K562 (cell line): ENCODE results near the gene DAPK2. TPM values are rescaled to one million over a fixed set of nuclear protein-coding genes. Genes with fewer than 3 reads are reported as not detected.

Source experiments
- ATAC-seq: fragments of 200-7000 bp; cut with Tn5 transposase; 3 replicates; pipeline ENCODE4 v1.9.1; 2020; ENCODE audit warnings: moderate library complexity
- BruUV-seq: library from RNA; stranded (reverse); fragments of 400-500 nt; replicated peaks from 2 replicates; lab custom pipeline; 2021; lab: Mats Ljungman, UMichigan
- CTCF ChIA-PET: fragments of 300-600 bp; formaldehyde crosslinking; extraction: SDS; loops from one replicate; lab custom pipeline; 2021; ENCODE audit warnings: low intra/inter-chr PET ratio; lab: Yijun Ruan, JAX
- POLR2A ChIA-PET: fragments of 300-600, 350-650 bp; sonication (Branson Sonifier 250); formaldehyde crosslinking; extraction: SDS; loops from one replicate; lab custom pipeline; 2021; ENCODE audit warnings: antibody characterized with exemption, inconsistent platforms; lab: Yijun Ruan, JAX
- DNase-seq, 4 experiments: peaks; one replicate each; pipeline versions ENCODE4 v3.0.0 to v3.0.0-alpha.2; 2011 to 2018; ENCODE audit warnings: low spot score in 3 of 4, mixed read lengths in 3 of 4; ENCODE audit errors: extremely low read depth in 1 of 4
- FAIRE-seq: peaks from 2 replicates; lab custom pipeline; 2011; peaks lifted over from hg19 to GRCh38; lab: Jason Lieb, UNC
- H2AFZ ChIP-seq: 2 replicates; pipeline ENCODE4 v1.6.0; 2011; ENCODE audit warnings: low read depth, low read length, control low read depth, inconsistent platforms
- H3K27ac ChIP-seq: fragments of 200-600 bp; 3 replicates; pipeline ENCODE4 v1.8.0; 2011; ENCODE audit warnings: low read depth, mild to moderate bottlenecking, control low read depth, inconsistent platforms, low read length, moderate library complexity, mixed read lengths; ENCODE audit errors: extremely low read depth
- H3K27me3 ChIP-seq, 2 experiments: fragments of 300-600 bp in 1 of 2; 2 replicates in 1 of 2; 3 replicates in 1 of 2; pipeline versions ENCODE4 v1.6.0 to v1.8.0; 2011; ENCODE audit warnings: inconsistent platforms in 2 of 2, low read length in 2 of 2, mild to moderate bottlenecking in 1 of 2, mixed read lengths in 1 of 2, moderate library complexity in 1 of 2; ENCODE audit not compliant: control insufficient read depth in 2 of 2, insufficient read depth in 2 of 2
- H3K36me3 ChIP-seq: fragments of 300-600 bp; 3 replicates; pipeline ENCODE4 v1.8.0; 2011; ENCODE audit warnings: mild to moderate bottlenecking, low read length, inconsistent platforms; ENCODE audit not compliant: control insufficient read depth, insufficient read depth
- H3K4me1 ChIP-seq, 2 experiments: fragments of 200-600 bp in 1 of 2; replicated peaks in 1 of 2; 2 replicates in 1 of 2; 3 replicates in 1 of 2; pipeline versions ENCODE4 v1.5.1 to v1.8.0; 2011; ENCODE audit warnings: inconsistent platforms in 2 of 2, low read length in 2 of 2, mild to moderate bottlenecking in 1 of 2, mixed read lengths in 1 of 2, moderate library complexity in 1 of 2; ENCODE audit not compliant: control insufficient read depth in 2 of 2, insufficient read depth in 2 of 2
- H3K4me2 ChIP-seq: 2 replicates; pipeline ENCODE4 v1.6.1; 2011; ENCODE audit warnings: low read length, control low read depth, inconsistent platforms, mixed read lengths; ENCODE audit not compliant: insufficient read depth
- H3K4me3 ChIP-seq: fragments of 200-600 bp; sonication (generic), shearing (Covaris generic); 2 replicates; pipeline ENCODE4 v1.5.1; 2016; ENCODE audit warnings: control low read depth, inconsistent platforms
- H3K79me2 ChIP-seq: fragments of 200-600 bp; 3 replicates; pipeline ENCODE4 v1.8.0; 2011; ENCODE audit warnings: low read length, inconsistent platforms; ENCODE audit not compliant: control insufficient read depth, insufficient read depth
- H3K9ac ChIP-seq, 2 experiments: 2 replicates each; pipeline versions ENCODE4 v1.6.0 to v1.6.1; 2011; ENCODE audit warnings: low read depth in 2 of 2, low read length in 2 of 2, control low read depth in 1 of 2, inconsistent platforms in 1 of 2, mild to moderate bottlenecking in 1 of 2, mixed read lengths in 1 of 2; ENCODE audit not compliant: insufficient read depth in 1 of 2
- H3K9me1 ChIP-seq: one replicate; pipeline ENCODE4 v1.6.0; 2011; ENCODE audit warnings: inconsistent platforms, mild to moderate bottlenecking, low read length, moderate library complexity; ENCODE audit not compliant: control insufficient read depth, insufficient read depth
- H3K9me3 ChIP-seq: replicated peaks from 2 replicates; pipeline ENCODE4 v1.5.1; 2011; ENCODE audit warnings: low read depth, low read length, inconsistent platforms; ENCODE audit not compliant: control insufficient read depth, insufficient read depth
- H4K20me1 ChIP-seq: replicated peaks from 2 replicates; pipeline ENCODE4 v1.6.1; 2011; ENCODE audit warnings: low read length, inconsistent platforms, mixed read lengths; ENCODE audit not compliant: control insufficient read depth, insufficient read depth
- ARID2 ChIP-seq: fragments of 450-650 bp; IDR thresholded peaks from 2 replicates; pipeline ENCODE4 v1.6.1; 2017; ENCODE audit warnings: antibody characterized with exemption, mild to moderate bottlenecking
- JUN ChIP-seq, 2 experiments: sonication (generic) in 1 of 2; formaldehyde crosslinking in 1 of 2; IDR thresholded peaks; 2 replicates each; pipeline versions ENCODE4 v1.6.1 to v1.8.0; 2012 to 2022; ENCODE audit warnings: borderline replicate concordance in 2 of 2, mild to moderate bottlenecking in 2 of 2, improper control_type of control experiment in 1 of 2, low read depth in 1 of 2, low read length in 1 of 2, missing genetic modification reagents in 1 of 2
- KAT7 ChIP-seq: sonication (generic); formaldehyde crosslinking; IDR thresholded peaks from 2 replicates; pipeline ENCODE4 v1.8.0; 2022; ENCODE audit warnings: missing genetic modification reagents, mild to moderate bottlenecking, borderline replicate concordance
- MYNN ChIP-seq, 2 experiments: sonication (generic); formaldehyde crosslinking in 1 of 2; IDR thresholded peaks; 2 replicates each; pipeline versions ENCODE4 v1.5.0 to v1.6.1; 2016 to 2020; ENCODE audit warnings: antibody characterized with exemption in 1 of 2, missing genetic modification reagents in 1 of 2
- RAD21 ChIP-seq, 2 experiments: fragments of 250-450 bp in 1 of 2; fragments of 450-650 bp in 1 of 2; sonication (Bioruptor Pico) in 1 of 2; formaldehyde crosslinking in 1 of 2; IDR thresholded peaks in 1 of 2; conservative IDR thresholded peaks in 1 of 2; 2 replicates each; pipeline versions ENCODE4 v1.4.0 to v1.8.0; 2020 to 2022; ENCODE audit warnings: mild to moderate bottlenecking in 2 of 2, moderate library complexity in 1 of 2
- SMARCE1 ChIP-seq: fragments of 450-650 bp; IDR thresholded peaks from 2 replicates; pipeline ENCODE4 v1.7.1; 2016; ENCODE audit warnings: mild to moderate bottlenecking
- STAG1 ChIP-seq: sonication (generic); formaldehyde crosslinking; IDR thresholded peaks from 2 replicates; pipeline ENCODE4 v1.5.0; 2020; ENCODE audit warnings: missing genetic modification reagents, borderline replicate concordance
- YBX1 ChIP-seq: fragments of 450-650 bp; IDR thresholded peaks from 2 replicates; pipeline ENCODE4 v1.7.1; 2016; ENCODE audit warnings: mild to moderate bottlenecking
- WGBS: fragments of 100-300 bp; shearing (Covaris generic); methylation state at CpG from one replicate; pipeline ENCODE4 v1.1.6; 2016; ENCODE audit warnings: low coverage, mixed read lengths; ENCODE audit not compliant: insufficient coverage; ENCODE audit errors: missing lambda C conversion rate; 5-methylcytosine and 5-hydroxymethylcytosine counted together
- in situ Hi-C: fragments of 300-500 bp; cut with MboI; formaldehyde crosslinking; loops from 4 replicates; pipeline ENCODE4 v1.15.0; 2018; ENCODE audit warnings: inconsistent platforms, mixed read lengths
- intact Hi-C: fragments of 100-400 bp; cut with micrococcal nuclease; formaldehyde crosslinking; loops from 2 replicates; pipeline ENCODE4 v1.14.2; 2022
- polyA plus RNA-seq, 8 experiments: library from polyadenylated mRNA; depleted of rRNA in 4 of 8; stranded (reverse) in 5 of 8; unstranded in 3 of 8; fragments of >200 nt; fragmentation: Nextera tagmentation in 2 of 8; fragmentation: Illumina TruSeq in 1 of 8; extraction: Ambion mirVana in 2 of 8; extraction: Trizol in 1 of 8; gene quantifications; 2 replicates each; pipeline versions ENCODE4 v1.2.1 to v1.2.3, GENCODE V29; 2011 to 2014; ENCODE audit warnings: inconsistent platforms in 1 of 8, missing spikeins in 1 of 8
- total RNA-seq, 7 experiments: library from RNA; depleted of rRNA in 6 of 7; stranded (reverse); fragments of >200 nt in 6 of 7; fragmentation: Illumina TruSeq in 2 of 7; extraction: Trizol in 2 of 7; gene quantifications; 2 replicates each; pipeline versions ENCODE4 v1.2.1 to v1.2.3, GENCODE V29; 2011 to 2021; ENCODE audit warnings: low replicate concordance in 1 of 7
- TF ChIP-seq, protein P1 (sequence below): IDR thresholded peaks from 2 replicates; pipeline ENCODE4 v1.6.1; 2012; ENCODE audit warnings: low read depth, low read length, improper control_type of control experiment, borderline replicate concordance
- TF ChIP-seq, protein P2 (sequence below), 2 experiments: fragments of 450-650 bp; formaldehyde crosslinking in 1 of 2; IDR thresholded peaks; 2 replicates each; pipeline versions ENCODE4 v1.4.0 to v1.6.1; 2014 to 2020; ENCODE audit warnings: mild to moderate bottlenecking in 2 of 2, borderline replicate concordance in 1 of 2, low read depth in 1 of 2

The DAPK2 gene
- total and polyA plus RNA-seq, 9 of the 15 experiments (the other 6 are each of a cell fraction or from before 2014, with no cell fraction given) = 0.14 to 5.2 (median 2.2) TPM

DNA sequence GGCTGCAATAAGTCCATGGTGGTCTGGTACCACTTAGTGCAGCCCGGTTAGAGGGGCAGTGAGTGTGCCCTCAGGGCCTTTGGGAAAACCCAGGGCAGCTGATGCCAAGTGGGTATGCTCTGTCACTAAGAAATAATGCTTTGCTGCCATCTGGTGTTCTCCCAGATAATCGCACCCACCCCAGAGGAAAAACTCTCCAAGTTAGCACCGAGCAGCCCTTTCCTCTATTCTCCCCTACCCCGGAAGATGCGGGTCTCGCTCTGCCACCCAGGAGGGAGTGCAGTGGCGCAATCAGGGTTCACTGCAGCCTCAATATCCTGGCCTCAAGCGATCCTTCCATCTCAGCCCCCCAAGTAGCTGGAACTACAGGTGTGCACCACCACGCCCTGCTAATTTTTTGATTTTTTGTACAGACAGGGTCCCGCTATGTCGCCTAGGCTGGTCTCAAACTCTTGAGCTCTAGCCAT is 21.3 kb upstream of the DAPK2 start:
- Histone ChIP-seq H3K4me3 (no peak overlapping the region), H3K36me3 (peaks cover 25% of the 10 kb centered on the region; the same call in 2 of the 3 replicates), H2AFZ (no peak overlapping the region), H3K27me3 (no peaks in the 10 kb centered on the region), H3K27ac (no peak overlapping the region), H3K9ac (no peak overlapping the region), H4K20me1 (peaks cover 5% of the 10 kb centered on the region; the same call in 1 of the 2 replicates), H3K9me3 (no peaks in the 10 kb centered on the region), H3K4me2 (no peak overlapping the region), H3K9me1 (no peaks in the 10 kb centered on the region), H3K4me1 (peaks cover 3 to 29% of the 10 kb centered on the region in 2 experiments; a peak in 4 of 5 replicates), H3K79me2 (no peaks in the 10 kb centered on the region)
- intact Hi-C loops = loop anchor here (1.0 to 5.0 kb wide), 7 partner anchors 85 to 780 kb away; partner anchors contain the start of gene FBXL22
- BruUV-seq = no TSS peak
- ATAC-seq (peak; percentile 81), FAIRE-seq (peak; percentile 86), DNase-seq (peak; percentile 59 to 71 (median 68))
- CTCF ChIA-PET = interaction anchor here (0.8 to 3.3 kb wide), 5 partner anchors 241 to 1019 kb away, joined by 3 to 12 read pairs (median 4); no protein-coding TSS in a partner anchor
- in situ Hi-C loops = loop anchor here (5.0 to 25.0 kb wide), 3 partner anchors 455 to 780 kb away; partner anchors contain the start of gene APH1B
- 24% methylated on average over 11 of the region's 11 CpGs for WGBS
- POLR2A ChIA-PET = interaction anchor here (0.6 kb wide), 1 partner anchor 21 kb away, joined by 3 read pairs; the partner anchor contains the start of gene DAPK2
- TF ChIP-seq SMARCE1 (no peak), RAD21 (CRISPR knock-in tag; conservative IDR thresholded peaks at IDR 0.05 in 1 of 2, IDR thresholded peaks at IDR 0.05 in 1 of 2) (peak; percentile 82 to 91), STAG1 (CRISPR knock-in tag) (peak; percentile 98), JUN (IDR thresholded peaks at IDR 0.05; ENCODE audit: borderline replicate concordance, low read depth, low read length) (no peak), JUN (CRISPR knock-in tag; IDR thresholded peaks at IDR 0.05; ENCODE audit: borderline replicate concordance) (no peak), MYNN (IDR thresholded peaks at IDR 0.05) (peak; percentile 57; the same call in 1 of the 2 replicates), MYNN (CRISPR knock-in tag; IDR thresholded peaks at IDR 0.05) (no peak), YBX1 (no peak), ARID2 (peak; percentile 78), KAT7 (CRISPR knock-in tag) (no peak)
- TF ChIP-seq, protein P1, sequence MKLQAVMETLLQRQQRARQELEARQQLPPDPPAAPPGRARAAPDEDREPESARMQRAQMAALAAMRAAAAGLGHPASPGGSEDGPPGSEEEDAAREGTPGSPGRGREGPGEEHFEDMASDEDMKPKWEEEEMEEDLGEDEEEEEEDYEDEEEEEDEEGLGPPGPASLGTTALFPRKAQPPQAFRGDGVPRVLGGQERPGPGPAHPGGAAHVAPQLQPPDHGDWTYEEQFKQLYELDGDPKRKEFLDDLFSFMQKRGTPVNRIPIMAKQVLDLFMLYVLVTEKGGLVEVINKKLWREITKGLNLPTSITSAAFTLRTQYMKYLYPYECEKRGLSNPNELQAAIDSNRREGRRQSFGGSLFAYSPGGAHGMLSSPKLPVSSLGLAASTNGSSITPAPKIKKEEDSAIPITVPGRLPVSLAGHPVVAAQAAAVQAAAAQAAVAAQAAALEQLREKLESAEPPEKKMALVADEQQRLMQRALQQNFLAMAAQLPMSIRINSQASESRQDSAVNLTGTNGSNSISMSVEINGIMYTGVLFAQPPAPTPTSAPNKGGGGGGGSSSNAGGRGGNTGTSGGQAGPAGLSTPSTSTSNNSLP = no peak
- TF ChIP-seq, protein P2, sequence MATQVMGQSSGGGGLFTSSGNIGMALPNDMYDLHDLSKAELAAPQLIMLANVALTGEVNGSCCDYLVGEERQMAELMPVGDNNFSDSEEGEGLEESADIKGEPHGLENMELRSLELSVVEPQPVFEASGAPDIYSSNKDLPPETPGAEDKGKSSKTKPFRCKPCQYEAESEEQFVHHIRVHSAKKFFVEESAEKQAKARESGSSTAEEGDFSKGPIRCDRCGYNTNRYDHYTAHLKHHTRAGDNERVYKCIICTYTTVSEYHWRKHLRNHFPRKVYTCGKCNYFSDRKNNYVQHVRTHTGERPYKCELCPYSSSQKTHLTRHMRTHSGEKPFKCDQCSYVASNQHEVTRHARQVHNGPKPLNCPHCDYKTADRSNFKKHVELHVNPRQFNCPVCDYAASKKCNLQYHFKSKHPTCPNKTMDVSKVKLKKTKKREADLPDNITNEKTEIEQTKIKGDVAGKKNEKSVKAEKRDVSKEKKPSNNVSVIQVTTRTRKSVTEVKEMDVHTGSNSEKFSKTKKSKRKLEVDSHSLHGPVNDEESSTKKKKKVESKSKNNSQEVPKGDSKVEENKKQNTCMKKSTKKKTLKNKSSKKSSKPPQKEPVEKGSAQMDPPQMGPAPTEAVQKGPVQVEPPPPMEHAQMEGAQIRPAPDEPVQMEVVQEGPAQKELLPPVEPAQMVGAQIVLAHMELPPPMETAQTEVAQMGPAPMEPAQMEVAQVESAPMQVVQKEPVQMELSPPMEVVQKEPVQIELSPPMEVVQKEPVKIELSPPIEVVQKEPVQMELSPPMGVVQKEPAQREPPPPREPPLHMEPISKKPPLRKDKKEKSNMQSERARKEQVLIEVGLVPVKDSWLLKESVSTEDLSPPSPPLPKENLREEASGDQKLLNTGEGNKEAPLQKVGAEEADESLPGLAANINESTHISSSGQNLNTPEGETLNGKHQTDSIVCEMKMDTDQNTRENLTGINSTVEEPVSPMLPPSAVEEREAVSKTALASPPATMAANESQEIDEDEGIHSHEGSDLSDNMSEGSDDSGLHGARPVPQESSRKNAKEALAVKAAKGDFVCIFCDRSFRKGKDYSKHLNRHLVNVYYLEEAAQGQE (IDR thresholded peaks at IDR 0.05; ENCODE audit: borderline replicate concordance) = peak; percentile 84
- TF ChIP-seq, protein P2 (CRISPR knock-in tag; IDR thresholded peaks at IDR 0.05; ENCODE audit: low read depth) = no peak
